ENCODE data around the gene MID1.
"Not testable (repeated sequence)": the region's sequence is repeated elsewhere in the genome, so short reads cannot be mapped to it uniquely, and the experiment has no call there.

MID1 gene

DNA sequence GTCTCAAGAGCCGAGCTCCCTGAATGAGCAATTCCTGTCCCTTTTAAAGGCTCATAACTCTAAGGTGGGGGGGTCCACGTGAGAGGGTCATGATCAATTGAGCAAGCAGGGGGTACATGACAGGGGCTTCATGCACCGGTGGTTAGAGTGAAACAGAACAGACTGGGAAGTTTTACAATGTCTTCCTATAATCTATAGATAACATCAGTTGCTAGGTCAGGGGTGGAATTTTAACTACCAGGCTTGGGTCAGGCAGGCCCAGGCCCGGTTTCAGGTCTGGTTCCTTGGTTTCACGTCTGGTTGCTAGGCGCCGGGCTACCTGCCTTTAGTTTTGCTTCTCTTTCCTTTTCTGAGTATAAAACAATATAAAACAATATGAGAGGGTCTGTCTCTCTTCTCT, 35.5 kb downstream of the MID1 start:
- H2BK5ac ChIP-seq (ENCODE audit: low read depth, low read length, poor library complexity); H3K23ac ChIP-seq (ENCODE audit: low read length); H3K9ac ChIP-seq (ENCODE audit: low read length); H4K12ac ChIP-seq (ENCODE audit: low read depth, low read length); H3K36me3 ChIP-seq (ENCODE audit: control insufficient read depth in 1 of 2, insufficient read depth in 2 of 2, low read length in 2 of 2); H3K4me3 ChIP-seq (ENCODE audit: low read depth, low read length); H3K18ac ChIP-seq (ENCODE audit: low read length); H3K14ac ChIP-seq (ENCODE audit: low read length); H3K27me3 ChIP-seq (ENCODE audit: insufficient read depth, low read length); H2AK5ac ChIP-seq (ENCODE audit: low read length); DNase-seq; H3K79me1 ChIP-seq (ENCODE audit: low read length); H3K4me1 ChIP-seq (ENCODE audit: control insufficient read depth in 1 of 2, insufficient read depth in 2 of 2, low read length in 2 of 2); H3K4ac ChIP-seq (ENCODE audit: low read depth, low read length); H2BK12ac ChIP-seq (ENCODE audit: low read length); H3K79me2 ChIP-seq (ENCODE audit: control insufficient read depth, insufficient read depth, low read length, poor library complexity); H2AFZ ChIP-seq (ENCODE audit: insufficient read depth, low read length, poor library complexity); H3K9me3 ChIP-seq (ENCODE audit: insufficient read depth, low read depth, low read length); H2BK120ac ChIP-seq (ENCODE audit: insufficient read depth, low read length, poor library complexity); H4K8ac ChIP-seq (ENCODE audit: low read depth, low read length); H4K91ac ChIP-seq (ENCODE audit: low read depth, low read length): not testable (repeated sequence)
- peak overlapping the region; percentile 79 for H3K27ac ChIP-seq (ENCODE audit: low read depth, low read length)
- peak overlapping the region; percentile 30 for H3K4me2 ChIP-seq (ENCODE audit: low read length)
- WGBS (ENCODE audit: extremely low coverage, insufficient coverage, insufficient read length): no CpG with 5 or more reads among the region's 7 CpGs

DNA sequence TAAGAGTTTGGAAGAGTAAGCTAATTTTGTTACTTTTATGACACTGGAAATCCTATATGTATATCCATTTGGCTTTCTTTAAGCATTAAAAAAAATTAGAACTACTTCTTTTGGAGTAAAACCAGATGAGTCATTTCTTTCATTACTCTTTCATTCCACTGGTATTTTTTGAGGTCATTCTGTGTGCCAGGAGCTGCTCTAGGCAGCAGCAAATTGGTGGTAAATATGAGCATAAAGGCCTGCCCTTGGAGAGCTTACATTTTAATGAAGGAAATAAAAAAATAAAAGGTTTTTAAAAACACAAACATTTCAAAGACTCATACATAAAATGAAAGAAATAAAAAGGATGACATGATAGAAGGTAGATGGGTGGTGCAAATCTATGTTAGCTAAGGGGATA, 37.4 kb downstream of the MID1 start:
- peaks cover 2% of the 10 kb centered on the region for H3K79me2 ChIP-seq (ENCODE audit: control insufficient read depth, insufficient read depth, low read length, poor library complexity)
- no peak overlapping the region for H4K12ac ChIP-seq (ENCODE audit: low read depth, low read length)
- H2BK120ac ChIP-seq (ENCODE audit: insufficient read depth, low read length, poor library complexity): no peak overlapping the region
- no peak overlapping the region for H2AFZ ChIP-seq (ENCODE audit: insufficient read depth, low read length, poor library complexity)
- no peak overlapping the region for H4K91ac ChIP-seq (ENCODE audit: low read depth, low read length)
- H3K36me3 ChIP-seq (ENCODE audit: control insufficient read depth in 1 of 2, insufficient read depth in 2 of 2, low read length in 2 of 2): peaks cover 0 to 1% of the 10 kb centered on the region in 2 experiments
- H3K4me2 ChIP-seq (ENCODE audit: low read length): no peak overlapping the region
- no peak overlapping the region for H3K18ac ChIP-seq (ENCODE audit: low read length)
- H3K27me3 ChIP-seq (ENCODE audit: insufficient read depth, low read length): no peaks in the 10 kb centered on the region
- H3K79me1 ChIP-seq (ENCODE audit: low read length): no peaks in the 10 kb centered on the region
- no peaks in the 10 kb centered on the region for H3K9me3 ChIP-seq (ENCODE audit: insufficient read depth, low read depth, low read length)
- no peak overlapping the region for H3K14ac ChIP-seq (ENCODE audit: low read length)
- DNase-seq: peak in 1 of 2 donors; percentile 13
- H4K8ac ChIP-seq (ENCODE audit: low read depth, low read length): no peak overlapping the region
- H3K4me3 ChIP-seq (ENCODE audit: low read depth, low read length): no peak overlapping the region
- no peak overlapping the region for H2AK5ac ChIP-seq (ENCODE audit: low read length)
- no peak overlapping the region for H3K4ac ChIP-seq (ENCODE audit: low read depth, low read length)
- no peak overlapping the region for H2BK5ac ChIP-seq (ENCODE audit: low read depth, low read length, poor library complexity)
- H3K23ac ChIP-seq (ENCODE audit: low read length): no peak overlapping the region
- no peak overlapping the region for H3K9ac ChIP-seq (ENCODE audit: low read length)
- H2BK12ac ChIP-seq (ENCODE audit: low read length): no peak overlapping the region
- no peak overlapping the region for H3K27ac ChIP-seq (ENCODE audit: low read depth, low read length)
- peaks cover 3 to 10% of the 10 kb centered on the region in 2 experiments for H3K4me1 ChIP-seq (ENCODE audit: control insufficient read depth in 1 of 2, insufficient read depth in 2 of 2, low read length in 2 of 2)

DNA sequence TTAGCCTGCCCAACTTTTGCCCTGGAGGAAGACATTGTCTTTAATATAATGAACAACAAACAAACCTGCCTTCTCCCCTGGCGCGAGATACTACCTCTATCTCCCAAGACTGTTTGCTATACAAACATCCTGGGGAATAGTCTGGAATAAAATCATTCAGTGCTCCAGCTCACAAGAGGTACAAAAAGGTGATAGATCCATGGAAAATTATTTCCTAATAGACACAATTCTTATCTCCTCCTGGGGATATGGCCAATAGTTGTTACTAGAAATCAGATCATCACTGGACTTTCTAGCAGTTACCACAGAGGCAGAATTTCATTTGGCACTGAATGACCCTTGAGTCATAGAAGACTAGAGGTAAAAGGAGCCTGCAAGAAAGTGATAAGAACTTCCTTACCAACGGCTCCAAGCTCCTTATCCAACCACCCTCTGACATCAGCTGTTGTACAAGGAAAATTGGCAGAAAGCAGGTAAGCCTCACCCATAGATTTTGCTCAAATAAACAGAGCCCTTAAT, 38.1 kb downstream of the MID1 start:
- H4K12ac ChIP-seq (ENCODE audit: low read depth, low read length): no peak overlapping the region
- peak overlapping the region; percentile 47 for H3K27ac ChIP-seq (ENCODE audit: low read depth, low read length)
- no peaks in the 10 kb centered on the region for H3K27me3 ChIP-seq (ENCODE audit: insufficient read depth, low read length)
- H3K18ac ChIP-seq (ENCODE audit: low read length): no peak overlapping the region
- no peak overlapping the region for H2BK5ac ChIP-seq (ENCODE audit: low read depth, low read length, poor library complexity)
- H3K4me2 ChIP-seq (ENCODE audit: low read length): no peak overlapping the region
- DNase-seq: no peak
- no peak overlapping the region for H2BK120ac ChIP-seq (ENCODE audit: insufficient read depth, low read length, poor library complexity)
- no peak overlapping the region for H2BK12ac ChIP-seq (ENCODE audit: low read length)
- H4K8ac ChIP-seq (ENCODE audit: low read depth, low read length): no peak overlapping the region
- peaks cover 2% of the 10 kb centered on the region for H3K79me2 ChIP-seq (ENCODE audit: control insufficient read depth, insufficient read depth, low read length, poor library complexity)
- no peaks in the 10 kb centered on the region for H3K79me1 ChIP-seq (ENCODE audit: low read length)
- no peak overlapping the region for H3K4me3 ChIP-seq (ENCODE audit: low read depth, low read length)
- peaks cover 3 to 12% of the 10 kb centered on the region in 2 experiments for H3K4me1 ChIP-seq (ENCODE audit: control insufficient read depth in 1 of 2, insufficient read depth in 2 of 2, low read length in 2 of 2)
- H4K91ac ChIP-seq (ENCODE audit: low read depth, low read length): no peak overlapping the region
- H2AK5ac ChIP-seq (ENCODE audit: low read length): no peak overlapping the region
- H3K9ac ChIP-seq (ENCODE audit: low read length): no peak overlapping the region
- no CpG with 5 or more reads among the region's 3 CpGs for WGBS (ENCODE audit: extremely low coverage, insufficient coverage, insufficient read length)
- no peak overlapping the region for H3K23ac ChIP-seq (ENCODE audit: low read length)
- H3K14ac ChIP-seq (ENCODE audit: low read length): no peak overlapping the region
- no peak overlapping the region for H2AFZ ChIP-seq (ENCODE audit: insufficient read depth, low read length, poor library complexity)
- H3K9me3 ChIP-seq (ENCODE audit: insufficient read depth, low read depth, low read length): no peaks in the 10 kb centered on the region
- H3K4ac ChIP-seq (ENCODE audit: low read depth, low read length): no peak overlapping the region
- peaks cover 0 to 1% of the 10 kb centered on the region in 2 experiments for H3K36me3 ChIP-seq (ENCODE audit: control insufficient read depth in 1 of 2, insufficient read depth in 2 of 2, low read length in 2 of 2)

DNA sequence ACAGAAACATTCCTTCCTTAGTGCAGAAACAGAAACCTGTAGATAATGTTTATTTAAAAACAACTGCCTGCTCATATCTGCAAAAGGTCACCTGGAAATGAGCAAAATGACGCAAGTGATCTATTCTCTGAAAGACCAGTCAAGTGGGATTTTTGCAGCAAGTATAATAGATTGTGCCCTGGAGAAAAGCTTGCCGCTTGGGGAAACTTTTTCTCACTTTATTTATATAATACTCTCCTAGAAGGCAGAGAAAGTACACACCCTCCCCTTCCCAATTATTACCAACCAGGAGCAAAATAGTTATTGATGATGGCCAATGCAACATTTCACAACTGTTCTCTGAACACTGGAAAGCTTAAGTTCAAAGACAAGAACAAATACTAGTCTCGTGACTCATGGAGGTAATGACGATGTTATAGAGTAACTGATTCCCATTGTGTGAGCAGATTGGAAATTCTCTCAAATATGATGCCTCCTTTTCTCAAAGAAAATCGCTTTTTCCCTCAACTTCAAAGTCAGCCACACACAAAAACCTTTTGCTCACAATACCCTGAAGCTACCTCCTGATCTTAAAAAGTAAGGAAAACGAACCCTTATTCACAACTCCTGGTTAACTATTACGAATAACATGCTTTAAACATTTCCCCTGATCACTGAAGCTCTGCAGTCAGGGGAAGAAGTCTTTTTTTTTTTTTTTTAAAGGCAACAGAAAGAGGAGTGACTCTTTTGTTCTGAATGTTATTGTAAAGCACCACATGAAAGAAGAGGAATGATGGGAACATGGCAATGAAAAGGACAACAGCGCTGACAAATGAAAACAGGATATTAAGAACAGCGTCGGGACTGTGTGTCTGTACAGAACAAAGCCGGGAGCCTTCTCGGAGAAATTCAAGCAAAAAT, 41.0 kb downstream of the MID1 start:
- no CpG with 5 or more reads among the region's 12 CpGs for WGBS (ENCODE audit: extremely low coverage, insufficient coverage, insufficient read length)
- peak; percentile 56 to 91 for DNase-seq
- Histone ChIP-seq H3K4me3 (ENCODE audit: low read depth, low read length) (no peak overlapping the region), H2BK12ac (ENCODE audit: low read length) (no peak overlapping the region), H3K4me1 (ENCODE audit: control insufficient read depth in 1 of 2, insufficient read depth in 2 of 2, low read length in 2 of 2) (peaks cover 8 to 15% of the 10 kb centered on the region in 2 experiments), H2BK120ac (ENCODE audit: insufficient read depth, low read length, poor library complexity) (no peak overlapping the region), H3K18ac (ENCODE audit: low read length) (no peak overlapping the region), H3K9me3 (ENCODE audit: insufficient read depth, low read depth, low read length) (no peaks in the 10 kb centered on the region), H4K91ac (ENCODE audit: low read depth, low read length) (no peak overlapping the region), H3K4me2 (ENCODE audit: low read length) (no peak overlapping the region), H2AK5ac (ENCODE audit: low read length) (no peak overlapping the region), H2BK5ac (ENCODE audit: low read depth, low read length, poor library complexity) (no peak overlapping the region), H3K14ac (ENCODE audit: low read length) (no peak overlapping the region), H3K9ac (ENCODE audit: low read length) (no peak overlapping the region), H3K79me1 (ENCODE audit: low read length) (peaks cover 3% of the 10 kb centered on the region), H4K12ac (ENCODE audit: low read depth, low read length) (no peak overlapping the region), H3K4ac (ENCODE audit: low read depth, low read length) (no peak overlapping the region), H3K36me3 (ENCODE audit: control insufficient read depth in 1 of 2, insufficient read depth in 2 of 2, low read length in 2 of 2) (peaks cover 0 to 3% of the 10 kb centered on the region in 2 experiments), H2AFZ (ENCODE audit: insufficient read depth, low read length, poor library complexity) (no peak overlapping the region), H4K8ac (ENCODE audit: low read depth, low read length) (no peak overlapping the region), H3K23ac (ENCODE audit: low read length) (no peak overlapping the region), H3K27me3 (ENCODE audit: insufficient read depth, low read length) (no peaks in the 10 kb centered on the region), H3K27ac (ENCODE audit: low read depth, low read length) (peak overlapping the region; percentile 71), H3K79me2 (ENCODE audit: control insufficient read depth, insufficient read depth, low read length, poor library complexity) (peaks cover 5% of the 10 kb centered on the region)

Measured in trophoblast cell (in vitro differentiated cells and primary cell).